HFF-Myc (cell line): ENCODE measurements around the gene RAPGEF6.

Experiments used
- DNase-seq: peaks from one replicate; pipeline ENCODE4 v3.0.0-alpha.2; 2011; ENCODE audit warnings: low read depth; ENCODE audit errors: extremely low read depth
- H3K4me3 ChIP-seq: replicated peaks from 2 replicates; pipeline ENCODE4 v1.5.1; 2011; ENCODE audit warnings: low read depth, mild to moderate bottlenecking, control low read depth, low read length
- CTCF ChIP-seq: IDR thresholded peaks from 2 replicates; pipeline ENCODE4 v1.5.1; 2012; ENCODE audit warnings: mild to moderate bottlenecking, low read depth, low read length, control low read depth; ENCODE audit errors: missing control alignments

The RAPGEF6 gene

GRCh38 chr5:131641494-131641893, 6.5 kb upstream of the RAPGEF6 start:
- no peak for DNase-seq
- H3K4me3 ChIP-seq, result no peak overlapping the region
- no peak for TF ChIP-seq CTCF

DNA sequence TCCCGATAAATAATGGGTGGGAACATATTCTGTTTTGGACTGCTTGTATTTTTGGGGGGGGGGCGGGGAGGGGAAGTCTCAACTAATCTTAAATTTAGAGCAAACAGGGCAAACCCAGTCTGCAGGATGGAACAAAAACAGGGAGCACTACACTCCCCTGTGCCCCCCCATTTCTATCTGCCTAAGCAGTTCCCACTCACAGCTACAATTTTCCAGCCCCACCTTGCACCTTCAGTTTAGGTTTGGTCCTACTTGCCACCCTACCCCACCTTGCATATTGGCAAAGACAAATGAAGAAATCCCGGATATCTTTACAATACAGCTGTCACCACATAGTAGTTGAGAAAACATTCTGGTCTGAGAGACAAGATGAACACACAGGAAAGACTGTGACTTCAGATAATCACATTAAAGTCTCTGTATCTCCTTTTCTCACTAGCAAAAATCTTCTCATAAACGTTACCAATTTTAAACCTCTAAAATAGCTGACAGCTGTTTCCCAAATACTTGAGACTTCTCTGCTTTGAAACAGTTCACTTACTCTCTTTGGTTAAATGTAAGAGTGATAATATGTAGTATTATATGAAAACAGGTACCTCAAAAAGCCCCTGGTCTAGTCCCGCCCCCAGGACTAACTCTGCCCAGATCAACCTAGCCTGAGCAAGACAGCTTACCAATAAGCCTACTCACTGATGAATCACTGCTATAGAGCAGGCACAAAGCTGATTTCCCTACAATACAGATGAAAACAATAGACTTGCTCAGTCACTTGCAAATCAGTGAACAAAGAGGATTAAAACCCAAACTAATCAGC, 5.2 kb upstream of the RAPGEF6 start:
- TF ChIP-seq CTCF, result no peak
- DNase-seq, result no peak
- H3K4me3 ChIP-seq, result no peak overlapping the region

DNA sequence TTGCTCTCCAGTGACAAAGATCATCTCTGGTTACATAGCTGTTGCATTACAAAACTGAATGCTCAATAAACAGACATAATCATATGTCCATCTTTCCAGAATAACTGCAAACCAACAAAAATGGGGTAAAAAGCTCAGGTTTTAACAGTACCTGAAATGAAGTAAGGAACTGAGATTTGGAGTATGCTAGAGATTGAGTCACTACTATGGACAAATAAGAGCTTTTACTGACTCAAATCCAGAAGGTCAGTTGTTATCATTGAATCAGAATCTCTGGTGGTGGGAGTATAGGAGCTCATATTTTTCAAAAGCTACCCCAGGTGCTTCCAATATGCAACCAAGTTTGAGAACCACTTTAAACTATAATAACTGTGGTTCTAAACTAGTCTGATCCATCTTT, 4.1 kb upstream of the RAPGEF6 start:
- DNase-seq, result no peak
- no peak for TF ChIP-seq CTCF
- H3K4me3 ChIP-seq, result no peak overlapping the region

GRCh38 chr5:131637694-131638093, 2.7 kb upstream of the RAPGEF6 start:
- DNase-seq, result no peak
- H3K4me3 ChIP-seq, result no peak overlapping the region
- TF ChIP-seq CTCF, result no peak

GRCh38 chr5:131635684-131636572, 899 bp upstream of the RAPGEF6 start:
- no peak for TF ChIP-seq CTCF
- DNase-seq, result no peak
- H3K4me3 ChIP-seq, result peak overlapping the region; percentile 79

- no peak for TF ChIP-seq CTCF
- peak overlapping the region; percentile 79 for H3K4me3 ChIP-seq
- DNase-seq, result no peak
Measured at GRCh38 chr5:131634666-131634995, 398 bp downstream of the RAPGEF6 start.
